CD14-positive monocyte (primary cell): ENCODE results near the gene L3MBTL4. TPM values are rescaled to one million over a fixed set of nuclear protein-coding genes. Genes with fewer than 3 reads are reported as not detected.
A peak's percentile ranks its signal among the peaks of the same experiment; 100 is the strongest.

Experiments used
- DNase-seq, 3 donors: peaks; one replicate each; pipeline ENCODE4 v3.0.0-alpha.2; 2011 to 2022
- H2AFZ ChIP-seq: 2 replicates; pipeline ENCODE4 v1.6.0; 2012; ENCODE audit warnings: mild to moderate bottlenecking, low read depth, low read length, inconsistent platforms; ENCODE audit not compliant: insufficient read depth, poor library complexity, severe bottlenecking
- H3K27ac ChIP-seq, 2 donors: 1 replicate in 1 of 2; 2 replicates in 1 of 2; pipeline ENCODE4 v1.5.1; 2012 to 2013; ENCODE audit warnings: low read length in 2 of 2, control low read depth in 1 of 2, inconsistent platforms in 1 of 2, low read depth in 1 of 2, mild to moderate bottlenecking in 1 of 2
- H3K27me3 ChIP-seq, 2 donors: one replicate each; pipeline versions ENCODE4 v1.6.0 to v1.6.1; 2011 to 2013; ENCODE audit warnings: low read length in 2 of 2; ENCODE audit not compliant: control insufficient read depth in 2 of 2, insufficient read depth in 2 of 2
- H3K36me3 ChIP-seq, 2 donors: replicated peaks in 1 of 2; 1 replicate in 1 of 2; 2 replicates in 1 of 2; pipeline versions ENCODE4 v1.5.1 to v1.6.1; 2012 to 2013; ENCODE audit warnings: low read length in 2 of 2, control low read depth in 1 of 2, inconsistent platforms in 1 of 2, mild to moderate bottlenecking in 1 of 2; ENCODE audit not compliant: insufficient read depth in 2 of 2, control insufficient read depth in 1 of 2
- H3K4me1 ChIP-seq, 2 donors: 1 replicate in 1 of 2; 2 replicates in 1 of 2; pipeline versions ENCODE4 v1.5.1 to v1.6.1; 2012 to 2013; ENCODE audit warnings: low read length in 2 of 2, control low read depth in 1 of 2, inconsistent platforms in 1 of 2, mild to moderate bottlenecking in 1 of 2, moderate library complexity in 1 of 2; ENCODE audit not compliant: insufficient read depth in 2 of 2, control insufficient read depth in 1 of 2
- H3K4me2 ChIP-seq: replicated peaks from 2 replicates; pipeline ENCODE3; 2012; ENCODE audit warnings: low read length, moderate library complexity, mild to moderate bottlenecking; ENCODE audit not compliant: poor library complexity, severe bottlenecking; ENCODE audit errors: extremely low read depth
- H3K4me3 ChIP-seq, 3 experiments: fragments of 200-600 bp in 1 of 3; sonication (generic) in 1 of 3; replicated peaks in 1 of 3; 1 replicate in 2 of 3; 2 replicates in 1 of 3; pipeline ENCODE4 v1.5.1; 2011 to 2013; ENCODE audit warnings: low read length in 3 of 3, mild to moderate bottlenecking in 3 of 3, control low read depth in 2 of 3, low read depth in 2 of 3, inconsistent platforms in 1 of 3, moderate library complexity in 1 of 3
- H3K79me2 ChIP-seq: 2 replicates; pipeline ENCODE4 v1.6.0; 2012; ENCODE audit warnings: mild to moderate bottlenecking, control low read depth, inconsistent platforms, low read length, moderate library complexity; ENCODE audit not compliant: insufficient read depth
- H3K9ac ChIP-seq: 2 replicates; pipeline ENCODE4 v1.6.0; 2017; ENCODE audit warnings: low read length, mild to moderate bottlenecking; ENCODE audit not compliant: insufficient read depth, poor library complexity, severe bottlenecking
- H3K9me3 ChIP-seq, 2 donors: replicated peaks in 1 of 2; 1 replicate in 1 of 2; 2 replicates in 1 of 2; pipeline versions ENCODE4 v1.5.1 to v1.6.1; 2012 to 2013; ENCODE audit warnings: low read length in 2 of 2, control low read depth in 1 of 2; ENCODE audit not compliant: control insufficient read depth in 1 of 2, insufficient read depth in 1 of 2
- H4K20me1 ChIP-seq: 2 replicates; pipeline ENCODE4 v1.6.0; 2012; ENCODE audit warnings: mild to moderate bottlenecking, low read length, control low read depth, moderate library complexity; ENCODE audit not compliant: insufficient read depth
- H3K27ac Mint-ChIP-seq, 7 donors: one replicate each; pipeline ENCODE4 v1.8.0; 2020; ENCODE audit warnings: mild to moderate bottlenecking in 7 of 7, mixed read lengths in 7 of 7, moderate library complexity in 6 of 7, inconsistent platforms in 2 of 7
- H3K27me3 Mint-ChIP-seq, 3 donors: one replicate each; pipeline ENCODE4 v1.8.0; 2021 to 2022; ENCODE audit warnings: low read depth in 3 of 3, mild to moderate bottlenecking in 3 of 3, mixed read lengths in 3 of 3, moderate library complexity in 3 of 3, inconsistent platforms in 1 of 3
- H3K36me3 Mint-ChIP-seq, 2 donors: one replicate each; pipeline ENCODE4 v1.8.0; 2020; ENCODE audit warnings: mixed read lengths in 2 of 2, inconsistent platforms in 1 of 2, mild to moderate bottlenecking in 1 of 2
- H3K4me1 Mint-ChIP-seq: one replicate; pipeline ENCODE4 v1.8.0; 2020; ENCODE audit warnings: mild to moderate bottlenecking, mixed read lengths
- H3K4me3 Mint-ChIP-seq, 2 donors: one replicate each; pipeline ENCODE4 v1.8.0; 2020; ENCODE audit warnings: mild to moderate bottlenecking in 2 of 2, mixed read lengths in 2 of 2, moderate library complexity in 1 of 2
- H3K9me3 Mint-ChIP-seq, 7 donors: one replicate each; pipeline ENCODE4 v1.8.0; 2020 to 2022; ENCODE audit warnings: mixed read lengths in 7 of 7, mild to moderate bottlenecking in 6 of 7, moderate library complexity in 6 of 7, inconsistent platforms in 2 of 7
- CTCF ChIP-seq: fragments of 200-600 bp; IDR thresholded peaks from one replicate; pipeline ENCODE4 v1.8.0; 2022; ENCODE audit warnings: antibody characterized with exemption, mild to moderate bottlenecking
- WGBS: methylation state at CpG from one replicate; pipeline ENCODE4 v1.1.5; 2013; ENCODE audit warnings: missing lambda C conversion rate; ENCODE audit not compliant: insufficient coverage; 5-methylcytosine and 5-hydroxymethylcytosine counted together
- intact Hi-C, 2 donors: fragments of 100-400 bp; cut with micrococcal nuclease; formaldehyde crosslinking; loops; one replicate each; pipeline versions ENCODE4 v1.15.0 to v1.15.1; 2023
- polyA plus RNA-seq, 3 donors: library from polyadenylated mRNA; depleted of rRNA in 1 of 3; unstranded in 2 of 3; stranded (reverse) in 1 of 3; fragments of 300-500 nt in 2 of 3; fragments of >200 nt in 1 of 3; fragmentation: Illumina TruSeq in 2 of 3; gene quantifications; 1 replicate in 2 of 3; 2 replicates in 1 of 3; pipeline ENCODE4 v1.2.3, GENCODE V29; 2012 to 2021

Gene L3MBTL4
- polyA plus RNA-seq, 3 donors, result 0.55 to 1.2 (median 0.72) TPM

- Mint-ChIP-seq H3K4me1 (peaks cover 25% of the 10 kb centered on the region), H3K27me3 (peaks cover 14 to 22% (median 19%) of the 10 kb centered on the region in 3 donors), H3K36me3 (peaks cover 0 to 5% of the 10 kb centered on the region in 2 donors), H3K27ac (peak overlapping the region in 4 of 7 donors; percentile 35 to 73 (median 66)), H3K4me3 (peak overlapping the region; percentile 83 to 91), H3K9me3 (peaks cover 0 to 3% (median 0%) of the 10 kb centered on the region in 7 donors)
- Histone ChIP-seq H3K36me3 (no peaks in the 10 kb centered on the region), H3K27me3 (peaks cover 0 to 8% of the 10 kb centered on the region in 2 donors), H3K4me2 (peak overlapping the region; percentile 86), H3K4me3 (peak overlapping the region; percentile 66 to 98 (median 86)), H3K9ac (peak overlapping the region; percentile 87), H3K79me2 (no peaks in the 10 kb centered on the region), H3K9me3 (no peaks in the 10 kb centered on the region), H3K27ac (peak overlapping the region in 1 of 2 donors; percentile 82), H3K4me1 (peaks cover 26 to 27% of the 10 kb centered on the region in 2 donors), H2AFZ (peak overlapping the region; percentile 95), H4K20me1 (no peaks in the 10 kb centered on the region)
- DNase-seq, result peak; percentile 27 to 31 (median 30)
- intact Hi-C loops, result loop anchor here in 1 of 2 donors (5.0 to 10.0 kb wide), 2 partner anchors 1119 to 1176 kb away; partner anchors contain the start of gene ZBTB14
- 20% methylated on average over 22 of the region's 25 CpGs for WGBS
- TF ChIP-seq CTCF, result no peak
These were observed 1.1 kb downstream of the L3MBTL4 start for GRCh38 chr18:6413579-6414117.

DNA sequence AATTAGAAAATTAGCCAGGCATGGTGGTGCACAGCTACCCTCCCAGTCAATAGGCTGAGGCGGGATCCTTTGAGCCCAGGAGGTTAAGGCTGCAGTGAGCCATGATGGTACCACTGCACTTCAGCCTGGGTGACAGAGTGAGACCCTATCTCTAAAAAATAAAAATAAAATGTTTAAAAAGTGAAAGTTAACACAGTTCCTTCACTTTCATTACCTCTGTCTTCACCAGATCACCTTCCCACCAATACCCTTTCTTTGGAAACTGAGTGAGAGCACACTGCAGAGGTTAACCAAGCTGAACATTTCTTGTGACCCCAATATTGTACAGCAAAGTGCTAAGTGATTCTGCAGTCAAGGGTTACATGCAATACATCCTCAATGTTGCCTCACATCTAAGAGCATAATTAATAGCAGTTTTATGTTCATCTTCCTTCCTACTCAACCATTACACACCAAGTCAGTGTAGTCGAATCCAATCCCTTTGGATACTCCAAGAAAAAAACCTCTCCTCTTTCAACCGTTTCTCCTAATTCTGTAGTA lies 1.7 kb downstream of the L3MBTL4 start:
- TF ChIP-seq CTCF, result no peak
- Histone ChIP-seq H3K4me1 (peaks cover 26 to 27% of the 10 kb centered on the region in 2 donors), H3K27ac (no peak overlapping the region), H3K27me3 (peaks cover 0 to 8% of the 10 kb centered on the region in 2 donors), H3K79me2 (no peaks in the 10 kb centered on the region), H3K36me3 (no peaks in the 10 kb centered on the region), H2AFZ (peak overlapping the region; percentile 95), H3K4me3 (peak overlapping the region in 2 of 3 experiments; percentile 9 to 86), H3K4me2 (peak overlapping the region; percentile 86), H4K20me1 (no peaks in the 10 kb centered on the region), H3K9me3 (no peaks in the 10 kb centered on the region), H3K9ac (no peak overlapping the region)
- no CpG with 5 or more reads among the region's 3 CpGs for WGBS
- peak overlapping the region; percentile 83 to 91 for H3K4me3 Mint-ChIP-seq
- peak overlapping the region in 1 of 7 donors; percentile 66 for H3K27ac Mint-ChIP-seq
- DNase-seq, result no peak
- intact Hi-C loops, result loop anchor here in 1 of 2 donors (5.0 to 10.0 kb wide), 2 partner anchors 1118 to 1176 kb away; partner anchors contain the start of gene ZBTB14
- peaks cover 25% of the 10 kb centered on the region for H3K4me1 Mint-ChIP-seq
- H3K27me3 Mint-ChIP-seq, result peaks cover 14 to 22% (median 19%) of the 10 kb centered on the region in 3 donors
- H3K9me3 Mint-ChIP-seq, result peaks cover 0 to 3% (median 0%) of the 10 kb centered on the region in 7 donors
- peaks cover 0 to 5% of the 10 kb centered on the region in 2 donors for H3K36me3 Mint-ChIP-seq
